WTC11 (cell line): ENCODE results near the gene ABCB11. TPM values are rescaled to one million over a fixed set of nuclear protein-coding genes. Genes with fewer than 3 reads are reported as not detected.

ENCODE experiments used
- ATAC-seq: fragments of 200-7000 bp; cut with Tn5 transposase; 2 replicates; pipeline ENCODE4 v1.10.0; 2021; ENCODE audit warnings: mild to moderate bottlenecking, moderate library complexity
- CTCF ChIA-PET: fragments of 300-600 bp; sonication (Branson Sonifier 250); formaldehyde crosslinking; loops from one replicate; lab custom pipeline; 2021; ENCODE audit warnings: antibody characterized with exemption; lab: Charles Lee
- POLR2A ChIA-PET: fragments of 350-600 bp; sonication (Branson Sonifier 250); formaldehyde crosslinking; loops from one replicate; lab custom pipeline; 2021; ENCODE audit warnings: antibody characterized with exemption; lab: Charles Lee
- DNase-seq: peaks from one replicate; pipeline ENCODE4 v3.0.0; 2021; ENCODE audit warnings: low spot score
- H3K27ac Mint-ChIP-seq: 2 replicates; pipeline ENCODE4 v1.8.0; 2021; ENCODE audit warnings: mixed read lengths
- H3K27me3 Mint-ChIP-seq: 2 replicates; pipeline ENCODE4 v1.8.0; 2021; ENCODE audit warnings: low read depth, mild to moderate bottlenecking, moderate library complexity, mixed read lengths
- H3K36me3 Mint-ChIP-seq: 2 replicates; pipeline ENCODE4 v1.8.0; 2021; ENCODE audit warnings: mixed read lengths
- H3K4me1 Mint-ChIP-seq: 2 replicates; pipeline ENCODE4 v1.8.0; 2022; ENCODE audit warnings: mixed read lengths
- H3K4me3 Mint-ChIP-seq: 2 replicates; pipeline ENCODE4 v1.8.0; 2021; ENCODE audit warnings: mild to moderate bottlenecking, moderate library complexity, mixed read lengths
- H3K9me3 Mint-ChIP-seq: 2 replicates; pipeline ENCODE4 v1.8.0; 2021; ENCODE audit warnings: mixed read lengths
- ATF1 ChIP-seq: sonication (generic); formaldehyde crosslinking; IDR thresholded peaks from 2 replicates; pipeline ENCODE4 v1.8.1; 2023; ENCODE audit warnings: mild to moderate bottlenecking, moderate library complexity, missing genetic modification reagents
- CREM ChIP-seq: sonication (generic); formaldehyde crosslinking; IDR thresholded peaks from 2 replicates; pipeline ENCODE4 v1.8.1; 2022; ENCODE audit warnings: mild to moderate bottlenecking, missing genetic modification reagents, moderate library complexity
- GABPB1 ChIP-seq: sonication (generic); formaldehyde crosslinking; IDR thresholded peaks from 2 replicates; pipeline ENCODE4 v1.8.1; 2023; ENCODE audit warnings: mild to moderate bottlenecking, missing genetic modification reagents
- HMGA2 ChIP-seq: fragments of 250-450 bp; sonication (Bioruptor Pico); IDR thresholded peaks from 2 replicates; pipeline ENCODE4 v1.4.0; 2021; ENCODE audit warnings: mild to moderate bottlenecking, moderate library complexity
- NFE2L1 ChIP-seq: sonication (generic); formaldehyde crosslinking; IDR thresholded peaks from 2 replicates; pipeline ENCODE4 v1.8.1; 2023; ENCODE audit warnings: missing genetic modification reagents
- NR3C1 ChIP-seq: sonication (generic); formaldehyde crosslinking; conservative IDR thresholded peaks from 2 replicates; pipeline ENCODE4 v1.8.1; 2023; ENCODE audit warnings: low read depth, mild to moderate bottlenecking, missing genetic modification reagents
- OVOL2 ChIP-seq: fragments of 250-450 bp; sonication (Bioruptor Pico); IDR thresholded peaks from 2 replicates; pipeline ENCODE4 v1.9.0; 2021; ENCODE audit warnings: mild to moderate bottlenecking, borderline replicate concordance
- TEAD4 ChIP-seq: sonication (generic); formaldehyde crosslinking; IDR thresholded peaks from 2 replicates; pipeline ENCODE4 v1.8.0; 2022; ENCODE audit warnings: mild to moderate bottlenecking, missing genetic modification reagents
- ZNF423 ChIP-seq: fragments of 250-450 bp; sonication (Bioruptor Pico); IDR thresholded peaks from 2 replicates; pipeline ENCODE4 v2.1.2; 2022; ENCODE audit warnings: mild to moderate bottlenecking, moderate library complexity
- total RNA-seq: library from RNA; stranded (reverse); gene quantifications from 3 replicates; pipeline ENCODE4 v1.2.3, GENCODE V29; 2021
- TF ChIP-seq, protein P1 (sequence below): sonication (generic); formaldehyde crosslinking; IDR thresholded peaks from 2 replicates; pipeline ENCODE4 v1.8.0; 2022; ENCODE audit warnings: mild to moderate bottlenecking, missing genetic modification reagents
- TF ChIP-seq, protein P2 (sequence below): fragments of 250-450 bp; sonication (Bioruptor Pico); IDR thresholded peaks from 2 replicates; pipeline ENCODE4 v1.8.0; 2021; ENCODE audit warnings: mild to moderate bottlenecking
- TF ChIP-seq, protein P3 (sequence below): fragments of 250-450 bp; sonication (Bioruptor Pico); IDR thresholded peaks from 2 replicates; pipeline ENCODE4 v1.9.0; 2021; ENCODE audit warnings: mild to moderate bottlenecking, borderline replicate concordance
- TF ChIP-seq, protein P4 (sequence below): sonication (generic); formaldehyde crosslinking; IDR thresholded peaks from 2 replicates; pipeline ENCODE4 v1.8.1; 2023; ENCODE audit warnings: mild to moderate bottlenecking, missing genetic modification reagents, borderline replicate concordance
- TF ChIP-seq, protein P5 (sequence below): sonication (generic); formaldehyde crosslinking; conservative IDR thresholded peaks from 2 replicates; pipeline ENCODE4 v1.8.1; 2023; ENCODE audit warnings: mild to moderate bottlenecking, low read depth, missing genetic modification reagents, moderate library complexity

ABCB11 gene
- total RNA-seq, 1 experiment from 2014 or later = 0.77 TPM

DNA sequence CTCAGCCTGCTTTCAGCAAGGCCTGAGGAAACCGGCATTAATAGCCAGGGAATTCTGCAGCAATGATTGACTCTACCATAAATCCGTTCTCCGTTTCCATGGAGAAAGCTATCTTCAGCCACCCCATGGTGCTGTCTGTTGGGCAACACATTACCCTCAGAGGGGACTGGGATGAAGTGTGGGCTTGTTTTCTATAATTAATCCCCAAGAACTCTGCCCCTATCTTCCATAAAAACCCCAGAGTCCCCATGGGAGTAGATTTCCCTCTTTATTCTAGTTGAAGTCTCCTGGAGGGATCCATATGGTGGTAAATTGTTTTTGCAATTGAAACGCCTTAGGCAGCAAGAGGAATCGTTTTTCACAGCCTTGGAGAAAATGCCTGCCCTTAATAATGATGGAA, 120.8 kb downstream of the ABCB11 start (continued):
- TF ChIP-seq CREM (CRISPR knock-in tag) (no peak), GABPB1 (CRISPR knock-in tag) (no peak), NFE2L1 (CRISPR knock-in tag) (no peak), TEAD4 (CRISPR knock-in tag) (no peak), OVOL2 (CRISPR knock-in tag) (no peak), NR3C1 (no peak)
- TF ChIP-seq, protein P1, sequence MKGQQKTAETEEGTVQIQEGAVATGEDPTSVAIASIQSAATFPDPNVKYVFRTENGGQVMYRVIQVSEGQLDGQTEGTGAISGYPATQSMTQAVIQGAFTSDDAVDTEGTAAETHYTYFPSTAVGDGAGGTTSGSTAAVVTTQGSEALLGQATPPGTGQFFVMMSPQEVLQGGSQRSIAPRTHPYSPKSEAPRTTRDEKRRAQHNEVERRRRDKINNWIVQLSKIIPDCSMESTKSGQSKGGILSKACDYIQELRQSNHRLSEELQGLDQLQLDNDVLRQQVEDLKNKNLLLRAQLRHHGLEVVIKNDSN (CRISPR knock-in tag) = no peak
- TF ChIP-seq, protein P2, sequence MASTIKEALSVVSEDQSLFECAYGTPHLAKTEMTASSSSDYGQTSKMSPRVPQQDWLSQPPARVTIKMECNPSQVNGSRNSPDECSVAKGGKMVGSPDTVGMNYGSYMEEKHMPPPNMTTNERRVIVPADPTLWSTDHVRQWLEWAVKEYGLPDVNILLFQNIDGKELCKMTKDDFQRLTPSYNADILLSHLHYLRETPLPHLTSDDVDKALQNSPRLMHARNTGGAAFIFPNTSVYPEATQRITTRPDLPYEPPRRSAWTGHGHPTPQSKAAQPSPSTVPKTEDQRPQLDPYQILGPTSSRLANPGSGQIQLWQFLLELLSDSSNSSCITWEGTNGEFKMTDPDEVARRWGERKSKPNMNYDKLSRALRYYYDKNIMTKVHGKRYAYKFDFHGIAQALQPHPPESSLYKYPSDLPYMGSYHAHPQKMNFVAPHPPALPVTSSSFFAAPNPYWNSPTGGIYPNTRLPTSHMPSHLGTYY (CRISPR knock-in tag) = no peak
- TF ChIP-seq, protein P3, sequence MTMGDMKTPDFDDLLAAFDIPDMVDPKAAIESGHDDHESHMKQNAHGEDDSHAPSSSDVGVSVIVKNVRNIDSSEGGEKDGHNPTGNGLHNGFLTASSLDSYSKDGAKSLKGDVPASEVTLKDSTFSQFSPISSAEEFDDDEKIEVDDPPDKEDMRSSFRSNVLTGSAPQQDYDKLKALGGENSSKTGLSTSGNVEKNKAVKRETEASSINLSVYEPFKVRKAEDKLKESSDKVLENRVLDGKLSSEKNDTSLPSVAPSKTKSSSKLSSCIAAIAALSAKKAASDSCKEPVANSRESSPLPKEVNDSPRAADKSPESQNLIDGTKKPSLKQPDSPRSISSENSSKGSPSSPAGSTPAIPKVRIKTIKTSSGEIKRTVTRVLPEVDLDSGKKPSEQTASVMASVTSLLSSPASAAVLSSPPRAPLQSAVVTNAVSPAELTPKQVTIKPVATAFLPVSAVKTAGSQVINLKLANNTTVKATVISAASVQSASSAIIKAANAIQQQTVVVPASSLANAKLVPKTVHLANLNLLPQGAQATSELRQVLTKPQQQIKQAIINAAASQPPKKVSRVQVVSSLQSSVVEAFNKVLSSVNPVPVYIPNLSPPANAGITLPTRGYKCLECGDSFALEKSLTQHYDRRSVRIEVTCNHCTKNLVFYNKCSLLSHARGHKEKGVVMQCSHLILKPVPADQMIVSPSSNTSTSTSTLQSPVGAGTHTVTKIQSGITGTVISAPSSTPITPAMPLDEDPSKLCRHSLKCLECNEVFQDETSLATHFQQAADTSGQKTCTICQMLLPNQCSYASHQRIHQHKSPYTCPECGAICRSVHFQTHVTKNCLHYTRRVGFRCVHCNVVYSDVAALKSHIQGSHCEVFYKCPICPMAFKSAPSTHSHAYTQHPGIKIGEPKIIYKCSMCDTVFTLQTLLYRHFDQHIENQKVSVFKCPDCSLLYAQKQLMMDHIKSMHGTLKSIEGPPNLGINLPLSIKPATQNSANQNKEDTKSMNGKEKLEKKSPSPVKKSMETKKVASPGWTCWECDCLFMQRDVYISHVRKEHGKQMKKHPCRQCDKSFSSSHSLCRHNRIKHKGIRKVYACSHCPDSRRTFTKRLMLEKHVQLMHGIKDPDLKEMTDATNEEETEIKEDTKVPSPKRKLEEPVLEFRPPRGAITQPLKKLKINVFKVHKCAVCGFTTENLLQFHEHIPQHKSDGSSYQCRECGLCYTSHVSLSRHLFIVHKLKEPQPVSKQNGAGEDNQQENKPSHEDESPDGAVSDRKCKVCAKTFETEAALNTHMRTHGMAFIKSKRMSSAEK (CRISPR knock-in tag) = no peak
- TF ChIP-seq, protein P4, sequence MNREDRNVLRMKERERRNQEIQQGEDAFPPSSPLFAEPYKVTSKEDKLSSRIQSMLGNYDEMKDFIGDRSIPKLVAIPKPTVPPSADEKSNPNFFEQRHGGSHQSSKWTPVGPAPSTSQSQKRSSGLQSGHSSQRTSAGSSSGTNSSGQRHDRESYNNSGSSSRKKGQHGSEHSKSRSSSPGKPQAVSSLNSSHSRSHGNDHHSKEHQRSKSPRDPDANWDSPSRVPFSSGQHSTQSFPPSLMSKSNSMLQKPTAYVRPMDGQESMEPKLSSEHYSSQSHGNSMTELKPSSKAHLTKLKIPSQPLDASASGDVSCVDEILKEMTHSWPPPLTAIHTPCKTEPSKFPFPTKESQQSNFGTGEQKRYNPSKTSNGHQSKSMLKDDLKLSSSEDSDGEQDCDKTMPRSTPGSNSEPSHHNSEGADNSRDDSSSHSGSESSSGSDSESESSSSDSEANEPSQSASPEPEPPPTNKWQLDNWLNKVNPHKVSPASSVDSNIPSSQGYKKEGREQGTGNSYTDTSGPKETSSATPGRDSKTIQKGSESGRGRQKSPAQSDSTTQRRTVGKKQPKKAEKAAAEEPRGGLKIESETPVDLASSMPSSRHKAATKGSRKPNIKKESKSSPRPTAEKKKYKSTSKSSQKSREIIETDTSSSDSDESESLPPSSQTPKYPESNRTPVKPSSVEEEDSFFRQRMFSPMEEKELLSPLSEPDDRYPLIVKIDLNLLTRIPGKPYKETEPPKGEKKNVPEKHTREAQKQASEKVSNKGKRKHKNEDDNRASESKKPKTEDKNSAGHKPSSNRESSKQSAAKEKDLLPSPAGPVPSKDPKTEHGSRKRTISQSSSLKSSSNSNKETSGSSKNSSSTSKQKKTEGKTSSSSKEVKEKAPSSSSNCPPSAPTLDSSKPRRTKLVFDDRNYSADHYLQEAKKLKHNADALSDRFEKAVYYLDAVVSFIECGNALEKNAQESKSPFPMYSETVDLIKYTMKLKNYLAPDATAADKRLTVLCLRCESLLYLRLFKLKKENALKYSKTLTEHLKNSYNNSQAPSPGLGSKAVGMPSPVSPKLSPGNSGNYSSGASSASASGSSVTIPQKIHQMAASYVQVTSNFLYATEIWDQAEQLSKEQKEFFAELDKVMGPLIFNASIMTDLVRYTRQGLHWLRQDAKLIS (CRISPR knock-in tag) = no peak
- TF ChIP-seq, protein P5, sequence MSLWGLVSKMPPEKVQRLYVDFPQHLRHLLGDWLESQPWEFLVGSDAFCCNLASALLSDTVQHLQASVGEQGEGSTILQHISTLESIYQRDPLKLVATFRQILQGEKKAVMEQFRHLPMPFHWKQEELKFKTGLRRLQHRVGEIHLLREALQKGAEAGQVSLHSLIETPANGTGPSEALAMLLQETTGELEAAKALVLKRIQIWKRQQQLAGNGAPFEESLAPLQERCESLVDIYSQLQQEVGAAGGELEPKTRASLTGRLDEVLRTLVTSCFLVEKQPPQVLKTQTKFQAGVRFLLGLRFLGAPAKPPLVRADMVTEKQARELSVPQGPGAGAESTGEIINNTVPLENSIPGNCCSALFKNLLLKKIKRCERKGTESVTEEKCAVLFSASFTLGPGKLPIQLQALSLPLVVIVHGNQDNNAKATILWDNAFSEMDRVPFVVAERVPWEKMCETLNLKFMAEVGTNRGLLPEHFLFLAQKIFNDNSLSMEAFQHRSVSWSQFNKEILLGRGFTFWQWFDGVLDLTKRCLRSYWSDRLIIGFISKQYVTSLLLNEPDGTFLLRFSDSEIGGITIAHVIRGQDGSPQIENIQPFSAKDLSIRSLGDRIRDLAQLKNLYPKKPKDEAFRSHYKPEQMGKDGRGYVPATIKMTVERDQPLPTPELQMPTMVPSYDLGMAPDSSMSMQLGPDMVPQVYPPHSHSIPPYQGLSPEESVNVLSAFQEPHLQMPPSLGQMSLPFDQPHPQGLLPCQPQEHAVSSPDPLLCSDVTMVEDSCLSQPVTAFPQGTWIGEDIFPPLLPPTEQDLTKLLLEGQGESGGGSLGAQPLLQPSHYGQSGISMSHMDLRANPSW (CRISPR knock-in tag) = no peak

DNA sequence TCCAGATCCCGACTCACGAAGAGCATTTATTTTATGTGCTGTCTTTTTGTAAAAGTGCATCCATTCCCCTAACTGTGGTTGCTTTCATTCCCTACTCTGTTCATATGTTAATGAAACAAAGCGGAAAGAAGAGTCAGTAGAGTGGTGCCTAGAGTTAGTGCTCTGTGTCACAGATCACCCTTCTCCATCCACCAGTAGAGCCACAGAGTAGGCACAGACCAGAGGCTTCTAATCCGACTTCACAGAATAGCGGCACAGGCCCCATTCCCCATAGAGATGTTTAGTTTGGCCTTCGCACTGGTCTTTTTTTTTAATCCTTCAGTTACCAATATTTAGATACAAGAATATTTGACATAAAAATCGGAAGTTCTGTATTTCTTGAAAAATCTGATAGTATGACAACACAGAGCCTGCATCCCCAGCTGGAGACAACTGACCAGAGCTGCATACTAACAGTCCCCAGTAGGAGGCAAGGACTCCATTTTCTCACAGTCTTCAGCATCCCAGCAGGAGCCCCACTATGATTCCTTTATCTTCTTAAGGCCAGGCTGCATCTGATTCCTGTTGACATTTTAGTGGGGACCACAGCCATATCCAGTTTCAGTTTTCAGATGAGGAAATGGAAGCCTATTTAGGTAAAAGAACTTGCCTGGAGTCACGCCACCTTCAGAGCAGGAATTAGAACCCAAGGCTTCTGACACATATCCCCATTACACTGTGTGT, 123.0 kb downstream of the ABCB11 start:
- ATAC-seq (peak; percentile 70), DNase-seq (no peak)
- TF ChIP-seq ZNF423 (peak; percentile 74), HMGA2 (CRISPR knock-in tag) (no peak), ATF1 (no peak)
- peak overlapping the region; percentile 21 for H3K27ac Mint-ChIP-seq
- no peaks in the 10 kb centered on the region for H3K36me3 Mint-ChIP-seq
- H3K4me3 Mint-ChIP-seq = no peak overlapping the region
- ChIA-PET POLR2A (no interaction called here), CTCF (no interaction called here)
- no peaks in the 10 kb centered on the region for H3K9me3 Mint-ChIP-seq
- peaks cover 9% of the 10 kb centered on the region; the same call in 1 of the 2 replicates for H3K27me3 Mint-ChIP-seq
- H3K4me1 Mint-ChIP-seq = peaks cover 64% of the 10 kb centered on the region
